Measurements from ENCODE around the gene PKIG. TPM values are rescaled to one million over a fixed set of nuclear protein-coding genes. Genes with fewer than 3 reads are reported as not detected.
A peak's percentile ranks its signal among the peaks of the same experiment; 100 is the strongest.

The PKIG gene
- total and polyA plus RNA-seq, 9 of the 15 experiments (the other 6 are each of a cell fraction or from before 2014, with no cell fraction given): 0.13 to 7.0 (median 4.7) TPM

GRCh38 chr20:44594730-44595129 lies 12.4 kb downstream of the PKIG start (continued):
- TF ChIP-seq TAF9B (IDR thresholded peaks at IDR 0.05; ENCODE audit: partially characterized antibody): no peak
- TF ChIP-seq POLR3A (IDR thresholded peaks at IDR 0.05; ENCODE audit: borderline replicate concordance, extremely low read depth, insufficient read depth, insufficient read length): no peak
- no peak for TF ChIP-seq CREBBP (IDR thresholded peaks at IDR 0.05; ENCODE audit: low read depth, low read length)
- no peak for TF ChIP-seq HLTF (IDR thresholded peaks at IDR 0.05)
- no peak; the same call in 1 of the 2 replicates for TF ChIP-seq MBD2 (IDR thresholded peaks at IDR 0.05; ENCODE audit: borderline replicate concordance, low read depth)
- TF ChIP-seq RCOR1 (IDR thresholded peaks at IDR 0.05; ENCODE audit: borderline replicate concordance in 1 of 2, low read depth in 2 of 2, low read length in 2 of 2): peak in 1 of 2 experiments; percentile 6; a peak in 1 of 4 replicates
- no peak for TF ChIP-seq NFRKB (IDR thresholded peaks at IDR 0.05; ENCODE audit: low read depth)
- no peak for TF ChIP-seq MTA1 (IDR thresholded peaks at IDR 0.05; ENCODE audit: borderline replicate concordance)
- peak; percentile 32; the same call in 1 of the 2 replicates for TF ChIP-seq JUN (IDR thresholded peaks at IDR 0.05; ENCODE audit: borderline replicate concordance, low read depth, low read length)
- TF ChIP-seq JUN (CRISPR knock-in tag; IDR thresholded peaks at IDR 0.05; ENCODE audit: borderline replicate concordance): no peak
- TF ChIP-seq PRMT5 (CRISPR knock-in tag; IDR thresholded peaks at IDR 0.05): no peak
- no peak for TF ChIP-seq YY1 (IDR thresholded peaks at IDR 0.05; ENCODE audit: borderline replicate concordance in 1 of 3, control insufficient read depth in 1 of 3, extremely low read depth in 1 of 3, insufficient read depth in 3 of 3, insufficient read length in 1 of 3, insufficient replicate concordance in 2 of 3, low read depth in 1 of 3, low read length in 2 of 3)
- TF ChIP-seq MTA3 (IDR thresholded peaks at IDR 0.05; ENCODE audit: borderline replicate concordance): no peak
- no peak for TF ChIP-seq HDGF (IDR thresholded peaks at IDR 0.05)
- no peak for TF ChIP-seq TRIM25 (IDR thresholded peaks at IDR 0.05; ENCODE audit: borderline replicate concordance)
- TF ChIP-seq ELF4 (CRISPR knock-in tag; IDR thresholded peaks at IDR 0.05): no peak
- no peak for TF ChIP-seq IRF2 (CRISPR knock-in tag; IDR thresholded peaks at IDR 0.05)
- TF ChIP-seq PTBP1 (IDR thresholded peaks at IDR 0.05; ENCODE audit: low read depth, low read length): no peak
- TF ChIP-seq RFX1 (IDR thresholded peaks at IDR 0.05): peak; percentile 88
- no peak for TF ChIP-seq ZBTB9 (CRISPR knock-in tag; IDR thresholded peaks at IDR 0.05)
- TF ChIP-seq SRSF7 (optimal IDR thresholded peaks at IDR 0.05; ENCODE audit: low read depth, low read length): no peak
- no peak for TF ChIP-seq SMARCB1 (IDR thresholded peaks at IDR 0.05; ENCODE audit: insufficient read length, low read depth)
- TF ChIP-seq ZNF639 (CRISPR knock-in tag; conservative IDR thresholded peaks at IDR 0.05 in 1 of 2, IDR thresholded peaks at IDR 0.05 in 1 of 2): peak in 1 of 2 experiments; percentile 35; a peak in 1 of 4 replicates
- no peak for TF ChIP-seq BRD4 (IDR thresholded peaks at IDR 0.05)
- TF ChIP-seq PYGO2 (tag; IDR thresholded peaks at IDR 0.05): no peak
- peak; percentile 51 for TF ChIP-seq NEUROD1 (IDR thresholded peaks at IDR 0.05; ENCODE audit: borderline replicate concordance, low read depth, low read length, partially characterized antibody)
- TF ChIP-seq TCFL5 (CRISPR knock-in tag; conservative IDR thresholded peaks at IDR 0.05): no peak

All from K562 (cell line).